H1 (cell line): ENCODE measurements around the gene PBX3. TPM values are rescaled to one million over a fixed set of nuclear protein-coding genes. Genes with fewer than 3 reads are reported as not detected.

ENCODE experiments used
- CTCF ChIA-PET: fragments of 300-600 bp; sonication (Branson Sonifier 250); formaldehyde crosslinking; loops from one replicate; lab custom pipeline; 2021; ENCODE audit not compliant: partially characterized antibody; lab: Charles Lee
- POLR2A ChIA-PET: fragments of 300-600 bp; sonication (Branson Sonifier 250); formaldehyde crosslinking; loops from one replicate; lab custom pipeline; 2021; ENCODE audit warnings: inconsistent platforms; ENCODE audit not compliant: partially characterized antibody; lab: Charles Lee
- DNase-seq, 2 experiments: peaks; one replicate each; pipeline versions ENCODE4 v3.0.0 to v3.0.0-alpha.2; 2010 to 2022; ENCODE audit warnings: low spot score in 2 of 2, low read depth in 1 of 2, mixed read lengths in 1 of 2
- FAIRE-seq: peaks from 2 replicates; lab custom pipeline; 2011; peaks lifted over from hg19 to GRCh38; lab: Jason Lieb, UNC
- H2AFZ ChIP-seq: 2 replicates; pipeline ENCODE4 v1.8.1; 2012; ENCODE audit warnings: low read length, inconsistent platforms
- H2AK5ac ChIP-seq: 2 replicates; pipeline ENCODE4 v1.6.1; 2013; ENCODE audit warnings: low read depth, low read length
- H2BK120ac ChIP-seq: replicated peaks from 2 replicates; pipeline ENCODE3; 2013; ENCODE audit warnings: low read depth, low read length, inconsistent platforms
- H2BK12ac ChIP-seq: 2 replicates; pipeline ENCODE4 v1.6.1; 2013; ENCODE audit warnings: low read depth, low read length
- H2BK15ac ChIP-seq: 2 replicates; pipeline ENCODE4 v1.6.1; 2013; ENCODE audit warnings: low read length
- H2BK20ac ChIP-seq: 2 replicates; pipeline ENCODE4 v1.6.1; 2013; ENCODE audit warnings: low read length
- H2BK5ac ChIP-seq: 2 replicates; pipeline ENCODE4 v1.6.1; 2013; ENCODE audit warnings: low read depth, low read length
- H3K14ac ChIP-seq: 2 replicates; pipeline ENCODE4 v1.6.1; 2013; ENCODE audit warnings: inconsistent platforms; ENCODE audit not compliant: insufficient read length
- H3K18ac ChIP-seq: 2 replicates; pipeline ENCODE4 v1.6.1; 2013; ENCODE audit warnings: low read length; ENCODE audit errors: extremely low read depth
- H3K23ac ChIP-seq: 2 replicates; pipeline ENCODE4 v1.6.1; 2013; ENCODE audit warnings: inconsistent platforms; ENCODE audit not compliant: insufficient read length
- H3K23me2 ChIP-seq: 2 replicates; pipeline ENCODE4 v1.6.1; 2013; ENCODE audit warnings: low read depth, low read length
- H3K27ac ChIP-seq: 2 replicates; pipeline ENCODE4 v1.6.1; 2011; ENCODE audit warnings: low read depth, low read length, inconsistent platforms
- H3K27me3 ChIP-seq, 4 experiments: replicated peaks in 1 of 4; 1 replicate in 1 of 4; 2 replicates in 3 of 4; pipeline versions ENCODE4 v1.6.1 to v1.8.1; 2011 to 2013; ENCODE audit warnings: low read length in 3 of 4, mild to moderate bottlenecking in 3 of 4, inconsistent platforms in 2 of 4, mixed read lengths in 2 of 4, moderate library complexity in 1 of 4; ENCODE audit not compliant: control insufficient read depth in 3 of 4, insufficient read depth in 3 of 4; ENCODE audit errors: extremely low read depth in 1 of 4
- H3K36me3 ChIP-seq, 4 experiments: 2 replicates each; pipeline versions ENCODE4 v1.6.1 to v1.8.1; 2011 to 2013; ENCODE audit warnings: mild to moderate bottlenecking in 4 of 4, low read length in 3 of 4, moderate library complexity in 2 of 4, control low read depth in 1 of 4, inconsistent platforms in 1 of 4; ENCODE audit not compliant: insufficient read depth in 4 of 4, control insufficient read depth in 2 of 4
- H3K4ac ChIP-seq: replicated peaks from 2 replicates; pipeline ENCODE3; 2013; ENCODE audit warnings: low read length, low read depth, mixed read lengths, inconsistent platforms; ENCODE audit not compliant: insufficient read length
- H3K4me1 ChIP-seq, 4 experiments: replicated peaks in 1 of 4; 1 replicate in 1 of 4; 2 replicates in 3 of 4; pipeline versions ENCODE4 v1.6.1 to v1.8.1; 2011 to 2013; ENCODE audit warnings: low read length in 3 of 4, inconsistent platforms in 2 of 4, mixed read lengths in 1 of 4; ENCODE audit not compliant: insufficient read depth in 4 of 4, control insufficient read depth in 3 of 4
- H3K4me2 ChIP-seq, 2 experiments: 2 replicates each; pipeline versions ENCODE4 v1.6.1 to v1.8.1; 2011 to 2013; ENCODE audit warnings: low read depth in 2 of 2, low read length in 2 of 2, control low read depth in 1 of 2, inconsistent platforms in 1 of 2, mild to moderate bottlenecking in 1 of 2; ENCODE audit not compliant: insufficient read depth in 1 of 2
- H3K4me3 ChIP-seq, 4 experiments: fragments of 200-600, 300-600 bp in 1 of 4; sonication (generic), shearing (Covaris generic), sonication (Bioruptor Twin) in 1 of 4; 2 replicates each; pipeline versions ENCODE4 v1.5.1 to v1.8.1; 2011 to 2016; ENCODE audit warnings: low read length in 4 of 4, low read depth in 3 of 4, control low read depth in 2 of 4, inconsistent platforms in 2 of 4, mild to moderate bottlenecking in 2 of 4, mixed read lengths in 1 of 4, moderate library complexity in 1 of 4; ENCODE audit not compliant: insufficient read depth in 2 of 4; ENCODE audit errors: extremely low read depth in 1 of 4
- H3K56ac ChIP-seq: replicated peaks from 2 replicates; pipeline ENCODE3; 2013; ENCODE audit warnings: low read depth, mild to moderate bottlenecking, mixed read lengths, low read length, inconsistent platforms; ENCODE audit not compliant: insufficient read length
- H3K79me1 ChIP-seq: 2 replicates; pipeline ENCODE4 v1.6.1; 2013; ENCODE audit warnings: low read depth, low read length, control low read depth
- H3K79me2 ChIP-seq, 2 experiments: 2 replicates each; pipeline versions ENCODE4 v1.6.1 to v1.8.1; 2012 to 2013; ENCODE audit warnings: low read length in 2 of 2, mild to moderate bottlenecking in 2 of 2, inconsistent platforms in 1 of 2; ENCODE audit not compliant: insufficient read depth in 2 of 2, control insufficient read depth in 1 of 2
- H3K9ac ChIP-seq, 4 experiments: replicated peaks in 1 of 4; 1 replicate in 1 of 4; 2 replicates in 3 of 4; pipeline versions ENCODE4 v1.6.1 to v1.8.1; 2011 to 2013; ENCODE audit warnings: low read depth in 3 of 4, low read length in 3 of 4, control low read depth in 2 of 4, mild to moderate bottlenecking in 2 of 4, moderate library complexity in 2 of 4, inconsistent platforms in 1 of 4; ENCODE audit errors: extremely low read depth in 1 of 4
- H3K9me3 ChIP-seq, 2 experiments: 2 replicates each; pipeline versions ENCODE4 v1.6.1 to v1.8.1; 2012 to 2013; ENCODE audit warnings: mild to moderate bottlenecking in 2 of 2, moderate library complexity in 2 of 2, control low read depth in 1 of 2, inconsistent platforms in 1 of 2, low read depth in 1 of 2, low read length in 1 of 2, mixed read lengths in 1 of 2; ENCODE audit not compliant: insufficient read depth in 2 of 2
- H4K20me1 ChIP-seq, 2 experiments: replicated peaks in 1 of 2; 2 replicates each; pipeline versions ENCODE3 to v1.8.1; 2011 to 2013; ENCODE audit warnings: inconsistent platforms in 2 of 2, low read length in 2 of 2, mild to moderate bottlenecking in 1 of 2; ENCODE audit not compliant: insufficient read depth in 2 of 2, control insufficient read depth in 1 of 2
- H4K5ac ChIP-seq: 2 replicates; pipeline ENCODE4 v1.6.1; 2013; ENCODE audit warnings: low read length, low read depth, mixed read lengths, inconsistent platforms; ENCODE audit not compliant: insufficient read length
- H4K8ac ChIP-seq: 2 replicates; pipeline ENCODE4 v1.8.0; 2013; ENCODE audit warnings: mild to moderate bottlenecking, moderate library complexity, low read length, inconsistent platforms; ENCODE audit not compliant: insufficient read depth; ENCODE audit errors: extremely low read depth
- H4K91ac ChIP-seq: replicated peaks from 2 replicates; pipeline ENCODE3; 2013; ENCODE audit warnings: low read length, mixed read lengths, inconsistent platforms; ENCODE audit not compliant: insufficient read length
- ATF3 ChIP-seq: IDR thresholded peaks from 2 replicates; pipeline ENCODE4 v1.6.1; 2011; ENCODE audit warnings: low read depth, mild to moderate bottlenecking, low read length; ENCODE audit not compliant: insufficient read depth
- GABPA ChIP-seq: IDR thresholded peaks from 2 replicates; pipeline ENCODE4 v1.6.1; 2011; ENCODE audit warnings: mild to moderate bottlenecking, low read length, moderate library complexity, borderline replicate concordance; ENCODE audit not compliant: insufficient read depth
- HDAC2 ChIP-seq, 2 experiments: fragments of 300-600 bp in 1 of 2; sonication (generic) in 1 of 2; IDR thresholded peaks; 2 replicates each; pipeline ENCODE4 v1.6.1; 2011 to 2012; ENCODE audit warnings: low read depth in 2 of 2, low read length in 2 of 2, mild to moderate bottlenecking in 2 of 2, moderate library complexity in 2 of 2, borderline replicate concordance in 1 of 2, inconsistent platforms in 1 of 2
- MAX ChIP-seq: IDR thresholded peaks from 2 replicates; pipeline ENCODE4 v1.6.1; 2012; ENCODE audit warnings: inconsistent platforms
- NRF1 ChIP-seq: IDR thresholded peaks from 2 replicates; pipeline ENCODE4 v1.6.1; 2011; ENCODE audit warnings: mild to moderate bottlenecking, low read depth, low read length, improper control_type of control experiment
- PHF8 ChIP-seq: fragments of 200-600 bp; sonication (generic); conservative IDR thresholded peaks from 2 replicates; pipeline ENCODE4 v1.7.1; 2012; ENCODE audit warnings: low read depth, mild to moderate bottlenecking, inconsistent platforms, low read length, moderate library complexity
- RAD21 ChIP-seq, 2 experiments: IDR thresholded peaks in 1 of 2; conservative IDR thresholded peaks in 1 of 2; 2 replicates each; pipeline ENCODE4 v1.6.1; 2011; ENCODE audit warnings: low read depth in 2 of 2, low read length in 2 of 2, improper control_type of control experiment in 1 of 2, inconsistent platforms in 1 of 2, mild to moderate bottlenecking in 1 of 2, moderate library complexity in 1 of 2
- RXRA ChIP-seq: IDR thresholded peaks from 2 replicates; pipeline ENCODE4 v1.6.1; 2011; ENCODE audit warnings: low read depth, mild to moderate bottlenecking, low read length, moderate library complexity; ENCODE audit not compliant: insufficient read depth
- WGBS, 2 experiments: shearing (Covaris generic) in 1 of 2; methylation state at CpG; one replicate each; pipeline versions ENCODE4 v1.1.6 to v1.1.7; 2013 to 2015; ENCODE audit warnings: low lambda C conversion rate in 2 of 2, mixed read lengths in 2 of 2, inconsistent platforms in 1 of 2, low coverage in 1 of 2, missing lambda C conversion rate in 1 of 2; ENCODE audit not compliant: insufficient replicate concordance in 2 of 2, insufficient coverage in 1 of 2, insufficient read length in 1 of 2; ENCODE audit errors: extremely low coverage in 1 of 2, missing lambda C conversion rate in 1 of 2; 5-methylcytosine and 5-hydroxymethylcytosine counted together
- polyA plus RNA-seq, 7 experiments: library from polyadenylated mRNA; depleted of rRNA in 3 of 7; stranded (reverse) in 5 of 7; unstranded in 2 of 7; fragments of >200 nt in 5 of 7; fragments of 200-250 nt in 2 of 7; gene quantifications; 1 replicate in 5 of 7; 2 replicates in 1 of 7; 4 replicates in 1 of 7; pipeline versions ENCODE4 v1.2.1 to v1.2.3, GENCODE V29; 2011 to 2013; ENCODE audit warnings: missing spikeins in 2 of 7, mixed read lengths in 2 of 7
- total RNA-seq: library from RNA; stranded (reverse); fragmentation: NEBNext Ultra II Directional; extraction: Animal tissue kit (Norgen Biotek cat#: 25700); gene quantifications from 2 replicates; pipeline ENCODE4 v1.2.1, GENCODE V29; 2021

The PBX3 gene
- total and polyA plus RNA-seq, 2 of the 8 experiments (the other 6 are each of a cell fraction or from before 2014, with no cell fraction given): 22.7 to 44.3 TPM

- ChIA-PET CTCF (no interaction called here), POLR2A (interaction anchor here (1.2 kb wide), 1 partner anchor 9 kb away, joined by 4 read pairs; no protein-coding TSS in a partner anchor)
- Histone ChIP-seq H3K23me2 (peaks cover 7% of the 10 kb centered on the region), H3K9ac (no peak overlapping the region), H3K56ac (no peak overlapping the region), H4K20me1 (no peaks in the 10 kb centered on the region), H4K8ac (no peak overlapping the region), H2BK12ac (no peak overlapping the region), H3K4me2 (no peak overlapping the region), H2BK20ac (no peak overlapping the region), H3K79me2 (no peaks in the 10 kb centered on the region), H3K4me3 (no peak overlapping the region), H3K4me1 (peaks cover 3 to 6% (median 4%) of the 10 kb centered on the region in 4 experiments; a peak in 4 of 7 replicates)
- no peak for TF ChIP-seq RXRA
- TF ChIP-seq RAD21 (IDR thresholded peaks at IDR 0.05 in 1 of 2, conservative IDR thresholded peaks at IDR 0.05 in 1 of 2; ENCODE audit: low read depth in 2 of 2, low read length in 2 of 2): no peak
- TF ChIP-seq ATF3: no peak
- no peak for TF ChIP-seq PHF8
- TF ChIP-seq NRF1: no peak
- TF ChIP-seq GABPA: no peak
- no peak for TF ChIP-seq HDAC2 (IDR thresholded peaks at IDR 0.05; ENCODE audit: borderline replicate concordance in 1 of 2, low read depth in 2 of 2, low read length in 2 of 2)
- no peak for TF ChIP-seq MAX
- TF ChIP-seq, all 59 proteins: peak for 0
- no peaks in the 10 kb centered on the region for H3K9me3 ChIP-seq
- H2AK5ac ChIP-seq: no peak overlapping the region
- H2BK120ac ChIP-seq: no peak overlapping the region
- FAIRE-seq (no peak), DNase-seq (no peak)
- 94% methylated on average over 3 of the region's 3 CpGs; no CpG with 5 or more reads in 1 of the 2 experiments for WGBS, 2 experiments
- H4K5ac ChIP-seq: no peak overlapping the region
- no peak overlapping the region for H2BK15ac ChIP-seq
- H3K18ac ChIP-seq: no peak overlapping the region
- H3K4ac ChIP-seq: no peak overlapping the region
- no peak overlapping the region for H3K27ac ChIP-seq
- no peaks in the 10 kb centered on the region for H3K79me1 ChIP-seq
- H3K14ac ChIP-seq: no peak overlapping the region
- no peak overlapping the region for H3K23ac ChIP-seq
- no peak overlapping the region for H4K91ac ChIP-seq
- H2AFZ ChIP-seq: no peak overlapping the region
- H3K27me3 ChIP-seq: no peaks in the 10 kb centered on the region
- H3K36me3 ChIP-seq: no peaks in the 10 kb centered on the region
- H2BK5ac ChIP-seq: no peak overlapping the region
These were observed 4.5 kb upstream of the PBX3 start for GRCh38 chr9:125742657-125743056.
